ENCODE measurements around the gene FAM78A.
"Not testable (repeated sequence)": the region's sequence is repeated elsewhere in the genome, so short reads cannot be mapped to it uniquely, and the experiment has no call there.

The FAM78A gene

DNA sequence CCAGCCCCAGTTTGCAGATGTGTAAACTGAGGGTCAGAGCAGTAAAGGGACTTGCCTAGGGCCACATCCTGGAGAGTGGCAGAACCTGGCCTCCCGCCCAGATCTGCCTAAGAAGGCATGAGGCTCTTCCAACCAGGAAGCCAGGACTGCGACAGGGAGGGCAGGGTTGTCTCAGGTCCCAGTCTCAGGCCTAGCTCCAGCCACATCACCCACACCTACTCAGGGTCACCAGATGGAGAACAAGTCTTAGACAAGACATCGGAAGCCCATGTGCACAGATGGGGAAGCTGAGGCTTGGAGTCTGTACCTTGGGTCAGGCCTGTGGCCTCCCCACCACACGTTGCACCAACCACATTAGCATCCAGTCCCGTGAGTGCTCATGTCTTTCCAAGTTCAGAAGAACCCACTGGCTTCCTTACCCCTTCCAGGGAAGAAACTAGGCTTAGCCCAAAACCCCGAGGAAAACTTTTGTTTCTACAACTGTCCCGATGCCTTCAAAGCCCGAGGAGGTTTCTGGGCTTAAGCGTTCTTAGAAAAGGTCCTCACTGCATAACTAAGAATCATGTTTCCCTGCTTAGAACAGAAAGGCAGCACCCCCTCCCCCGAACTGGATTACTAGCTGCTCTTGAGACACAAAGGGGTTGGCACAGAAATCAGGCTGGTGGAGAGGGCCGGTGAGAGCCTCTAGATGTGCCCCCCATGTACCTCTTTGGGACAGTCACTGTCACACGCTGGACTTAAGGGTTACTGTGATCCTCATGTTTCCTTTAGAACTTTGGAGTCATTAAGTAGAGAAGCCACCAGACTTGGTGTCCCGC, 2.2 kb downstream of the FAM78A start:
- H3K36me3 ChIP-seq (ENCODE audit: insufficient read depth, low read length): no peaks in the 10 kb centered on the region
- peaks cover 5% of the 10 kb centered on the region for H3K4me1 ChIP-seq (ENCODE audit: insufficient read depth, low read length)
- no peak overlapping the region for H2AFZ ChIP-seq (ENCODE audit: low read depth, low read length)
- no peaks in the 10 kb centered on the region for H3K9me3 ChIP-seq (ENCODE audit: low read length)
- H3K27me3 ChIP-seq (ENCODE audit: insufficient read depth, low read length): peaks cover 19% of the 10 kb centered on the region
- H3K4me3 ChIP-seq (ENCODE audit: low read length): no peak overlapping the region

DNA sequence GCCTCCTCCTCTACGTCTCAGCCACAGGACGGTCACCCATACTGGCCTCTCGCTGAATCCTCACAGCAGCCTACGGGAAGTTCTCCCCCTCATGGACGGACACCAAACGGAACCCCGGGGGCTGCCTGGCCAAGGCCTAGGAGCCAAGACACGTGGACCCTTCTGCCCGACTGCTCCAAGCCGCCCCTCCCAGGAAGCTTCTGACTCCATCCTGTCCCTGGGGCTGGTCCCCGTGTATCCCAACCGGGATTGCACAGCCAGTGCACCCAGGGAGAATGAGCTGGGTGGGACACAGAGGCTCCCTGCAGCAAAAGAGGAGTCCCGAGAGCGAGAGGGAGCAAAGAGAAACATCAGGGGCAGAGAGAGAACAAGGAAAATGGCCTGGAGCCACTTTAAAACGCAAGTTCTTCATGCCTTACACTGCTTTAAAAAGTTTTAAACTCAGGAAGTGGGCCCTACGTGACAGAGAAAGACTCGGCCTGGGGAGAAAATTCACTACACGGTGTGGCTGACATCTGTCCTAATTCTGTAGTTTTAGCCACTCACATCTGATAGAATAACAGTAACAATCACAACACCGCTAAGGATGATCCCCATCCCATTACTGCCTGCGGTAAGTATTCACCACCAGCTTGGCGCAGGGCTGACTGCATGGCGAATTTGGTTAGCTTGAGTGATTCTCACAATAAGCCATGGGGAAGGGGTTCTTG, 3.0 kb downstream of the FAM78A start:
- Histone ChIP-seq H3K4me1 (ENCODE audit: insufficient read depth, low read length) (peaks cover 5% of the 10 kb centered on the region), H2AFZ (ENCODE audit: low read depth, low read length) (no peak overlapping the region), H3K4me3 (ENCODE audit: low read length) (no peak overlapping the region), H3K27me3 (ENCODE audit: insufficient read depth, low read length) (peaks cover 17% of the 10 kb centered on the region), H3K9me3 (ENCODE audit: low read length) (no peaks in the 10 kb centered on the region), H3K36me3 (ENCODE audit: insufficient read depth, low read length) (no peaks in the 10 kb centered on the region)

DNA sequence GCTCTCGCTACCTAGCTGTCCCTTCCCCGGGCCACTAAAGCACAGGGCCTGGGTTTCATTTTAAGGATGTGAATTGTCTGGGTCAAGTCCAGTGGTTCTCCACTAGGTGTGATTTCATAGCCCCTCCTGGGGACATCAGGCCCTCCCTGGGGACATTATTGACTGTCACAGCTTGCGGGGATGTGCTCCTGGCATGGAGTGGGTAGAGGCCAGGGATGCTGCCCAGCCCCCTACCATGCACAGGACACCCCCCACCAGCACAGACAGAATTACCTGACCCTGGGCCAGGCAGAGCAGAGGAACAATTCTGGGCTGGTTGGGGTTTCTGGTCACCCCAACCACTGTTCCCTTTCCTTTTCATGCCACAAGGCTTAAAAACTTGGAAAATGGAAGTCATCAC, 4.1 kb downstream of the FAM78A start:
- Histone ChIP-seq H2AFZ (ENCODE audit: low read depth, low read length) (no peak overlapping the region), H3K27me3 (ENCODE audit: insufficient read depth, low read length) (peaks cover 17% of the 10 kb centered on the region), H3K36me3 (ENCODE audit: insufficient read depth, low read length) (no peaks in the 10 kb centered on the region), H3K9me3 (ENCODE audit: low read length) (no peaks in the 10 kb centered on the region), H3K4me3 (ENCODE audit: low read length) (no peak overlapping the region), H3K4me1 (ENCODE audit: insufficient read depth, low read length) (peaks cover 5% of the 10 kb centered on the region)

DNA sequence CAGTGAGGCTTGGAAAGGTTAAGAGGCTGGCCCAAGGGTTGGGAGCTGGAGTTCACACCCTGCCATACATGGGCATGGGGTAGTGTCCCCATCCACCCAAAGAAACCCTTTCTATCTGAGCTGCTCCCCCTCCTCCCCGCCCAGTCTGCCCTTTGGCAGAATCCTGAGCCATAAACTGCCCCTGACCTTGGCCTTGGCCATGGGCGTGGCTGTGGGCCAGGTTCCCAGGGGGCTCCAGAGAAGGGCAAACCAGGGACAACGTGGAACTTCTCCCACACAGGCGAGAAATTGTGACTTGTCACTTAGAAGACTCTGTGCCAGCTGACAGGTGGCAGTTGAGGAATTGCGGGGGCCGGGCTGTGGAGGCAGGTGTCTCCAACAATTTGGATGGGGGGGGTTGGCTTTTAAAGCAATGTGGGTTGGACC, 4.8 kb downstream of the FAM78A start:
- Histone ChIP-seq H2AFZ (ENCODE audit: low read depth, low read length) (no peak overlapping the region), H3K9me3 (ENCODE audit: low read length) (no peaks in the 10 kb centered on the region), H3K4me3 (ENCODE audit: low read length) (no peak overlapping the region), H3K27me3 (ENCODE audit: insufficient read depth, low read length) (peaks cover 17% of the 10 kb centered on the region), H3K4me1 (ENCODE audit: insufficient read depth, low read length) (peaks cover 5% of the 10 kb centered on the region), H3K36me3 (ENCODE audit: insufficient read depth, low read length) (no peaks in the 10 kb centered on the region)

DNA sequence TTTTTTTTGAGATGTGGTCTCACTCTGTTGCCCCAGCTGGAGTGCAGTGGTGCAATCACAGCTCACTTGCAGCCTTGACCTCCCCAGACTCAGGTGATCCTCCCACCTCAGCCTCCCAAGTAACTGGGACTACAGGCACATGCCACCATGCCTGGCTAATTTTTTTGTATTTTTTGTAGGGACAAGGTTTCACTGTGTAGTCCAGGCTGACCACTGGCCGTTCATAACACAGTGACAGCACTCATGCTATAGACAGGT, 5.4 kb downstream of the FAM78A start:
- H3K4me3 ChIP-seq (ENCODE audit: low read length); H2AFZ ChIP-seq (ENCODE audit: low read depth, low read length); H3K9me3 ChIP-seq (ENCODE audit: low read length); H3K36me3 ChIP-seq (ENCODE audit: insufficient read depth, low read length); H3K4me1 ChIP-seq (ENCODE audit: insufficient read depth, low read length): not testable (repeated sequence)
- peaks cover 13% of the 10 kb centered on the region for H3K27me3 ChIP-seq (ENCODE audit: insufficient read depth, low read length)

DNA sequence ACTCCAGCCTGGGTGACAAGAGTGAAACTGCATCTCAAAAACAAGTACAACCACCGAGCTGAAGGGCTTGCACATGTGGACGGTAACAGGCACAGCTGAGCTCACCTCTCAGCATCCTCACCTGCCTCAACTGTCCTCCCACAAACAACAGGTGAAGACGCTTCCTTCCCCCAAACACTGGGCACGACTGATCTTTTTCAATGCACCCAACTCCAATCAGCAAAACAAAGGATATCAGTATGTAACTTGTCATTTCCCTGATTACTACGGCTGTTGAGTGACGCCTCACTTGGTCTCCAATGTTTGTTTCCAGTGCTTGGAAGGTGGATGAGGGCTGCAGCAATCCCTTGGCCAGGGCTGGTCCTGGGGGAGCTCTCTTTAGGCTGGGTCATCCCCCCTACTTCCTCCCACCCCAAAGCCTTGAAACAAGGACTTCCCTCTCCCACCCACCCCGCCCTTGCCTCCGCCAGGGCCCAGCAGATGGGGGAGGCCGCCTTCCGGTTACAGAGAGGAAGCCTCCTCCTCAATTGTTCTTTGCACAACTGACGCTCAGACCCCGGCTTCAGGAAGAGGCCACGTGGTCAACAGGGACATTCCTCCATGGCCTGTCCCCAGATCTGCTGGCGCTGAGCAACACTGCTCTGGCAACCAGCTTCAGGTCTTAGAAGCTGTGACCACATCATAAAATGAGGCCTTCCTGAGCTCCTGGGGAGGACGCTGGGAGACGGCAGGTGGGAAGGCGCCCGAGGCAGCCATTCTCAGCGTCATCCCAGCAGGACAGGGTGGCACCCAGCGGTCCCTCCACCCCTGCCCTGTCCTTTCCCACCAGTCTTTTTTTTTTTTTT, 5.9 kb downstream of the FAM78A start:
- H3K4me3 ChIP-seq (ENCODE audit: low read length): no peak overlapping the region
- no peaks in the 10 kb centered on the region for H3K36me3 ChIP-seq (ENCODE audit: insufficient read depth, low read length)
- no peak overlapping the region for H2AFZ ChIP-seq (ENCODE audit: low read depth, low read length)
- H3K27me3 ChIP-seq (ENCODE audit: insufficient read depth, low read length): peaks cover 7% of the 10 kb centered on the region
- H3K9me3 ChIP-seq (ENCODE audit: low read length): no peaks in the 10 kb centered on the region
- H3K4me1 ChIP-seq (ENCODE audit: insufficient read depth, low read length): peaks cover 5% of the 10 kb centered on the region

DNA sequence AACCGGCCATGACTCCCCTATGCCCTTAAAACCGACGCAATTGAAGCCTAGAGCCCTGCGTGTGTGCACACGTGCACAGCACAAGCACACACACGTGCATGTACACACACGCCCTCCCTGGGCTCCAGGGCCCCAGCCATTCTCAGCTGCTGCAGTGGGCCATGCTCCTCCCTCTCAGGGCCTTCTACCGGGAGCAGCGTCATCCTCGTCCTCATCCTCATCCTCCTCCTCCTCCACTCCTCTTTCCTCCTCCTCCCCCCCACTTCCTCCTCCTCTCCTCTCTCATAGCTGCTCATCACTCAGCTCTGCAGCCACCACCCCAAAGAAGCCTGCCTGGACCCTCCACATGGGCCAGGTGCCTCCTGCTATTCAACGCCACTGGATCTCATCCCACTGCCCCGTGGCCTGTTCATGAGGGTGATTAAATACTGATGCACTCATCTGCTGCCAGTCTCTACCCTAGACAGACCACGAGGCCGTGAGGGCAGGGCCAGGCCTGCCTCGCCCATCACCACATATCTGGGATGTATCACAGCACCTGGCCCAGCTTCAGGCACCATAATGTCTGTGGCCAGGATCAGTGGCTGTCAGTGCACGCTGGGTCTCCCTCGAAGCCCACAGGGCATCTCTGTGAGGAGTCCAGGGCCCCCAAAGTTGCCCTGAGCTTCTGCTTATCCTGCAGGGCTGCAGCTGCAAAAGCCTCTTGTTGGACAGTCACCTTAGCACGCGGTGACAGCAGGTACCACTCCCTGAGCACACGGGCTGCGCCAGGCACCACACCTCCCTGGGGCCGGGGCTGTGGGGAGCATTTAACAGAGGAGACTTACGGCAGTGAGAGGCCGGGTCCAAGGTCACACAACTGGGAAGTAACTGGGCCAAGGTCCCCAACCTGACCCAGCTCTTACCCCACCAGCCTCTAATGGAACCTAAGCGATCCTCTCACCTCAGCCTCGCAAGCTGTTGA, 9.8 kb downstream of the FAM78A start:
- Histone ChIP-seq H3K27me3 (ENCODE audit: insufficient read depth, low read length) (no peaks in the 10 kb centered on the region), H3K4me1 (ENCODE audit: insufficient read depth, low read length) (peaks cover 3% of the 10 kb centered on the region), H2AFZ (ENCODE audit: low read depth, low read length) (no peak overlapping the region), H3K4me3 (ENCODE audit: low read length) (no peak overlapping the region), H3K36me3 (ENCODE audit: insufficient read depth, low read length) (no peaks in the 10 kb centered on the region), H3K9me3 (ENCODE audit: low read length) (no peaks in the 10 kb centered on the region)

DNA sequence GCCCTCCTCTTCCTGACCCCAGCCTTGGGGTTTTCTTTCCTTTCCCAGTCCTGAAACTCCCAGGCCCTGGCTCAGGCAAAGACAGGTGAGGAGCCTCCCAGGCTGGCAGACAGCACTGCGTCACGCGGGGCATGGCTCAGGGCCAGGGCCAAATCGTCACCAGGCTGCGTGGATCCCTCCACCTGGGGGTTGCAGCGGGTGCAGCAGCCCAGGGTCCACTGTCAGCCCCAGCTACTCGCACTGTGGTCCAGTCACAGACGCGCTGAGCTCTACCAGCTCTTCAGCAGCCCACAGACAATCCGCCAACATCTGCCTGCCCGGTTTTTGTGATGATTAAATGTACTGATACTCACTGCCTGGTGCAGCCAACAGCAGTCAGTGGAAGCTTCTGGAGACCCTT, 12.1 kb downstream of the FAM78A start:
- Histone ChIP-seq H3K36me3 (ENCODE audit: insufficient read depth, low read length) (no peaks in the 10 kb centered on the region), H3K4me3 (ENCODE audit: low read length) (no peak overlapping the region), H2AFZ (ENCODE audit: low read depth, low read length) (no peak overlapping the region), H3K9me3 (ENCODE audit: low read length) (no peaks in the 10 kb centered on the region), H3K4me1 (ENCODE audit: insufficient read depth, low read length) (no peaks in the 10 kb centered on the region), H3K27me3 (ENCODE audit: insufficient read depth, low read length) (no peaks in the 10 kb centered on the region)

DNA sequence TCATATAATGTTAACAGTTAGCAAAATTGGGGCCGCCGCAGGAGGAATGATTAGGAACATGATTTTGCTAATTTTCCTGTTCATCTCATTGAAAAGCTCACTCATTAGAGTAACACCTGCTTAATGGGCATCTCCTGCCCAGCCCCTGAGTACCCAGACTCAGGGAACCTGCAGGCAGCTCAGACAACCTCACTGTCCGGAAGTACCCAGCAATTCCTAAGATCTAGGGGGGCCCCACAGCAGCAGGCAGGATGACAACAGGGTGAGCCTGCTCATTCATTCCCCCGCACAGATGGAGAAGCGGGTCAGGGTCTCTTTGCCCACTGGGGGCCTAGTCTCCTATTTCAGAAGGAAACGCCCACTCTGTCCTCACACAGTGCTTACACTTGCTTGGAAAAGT, 12.6 kb downstream of the FAM78A start:
- no peak overlapping the region for H3K4me3 ChIP-seq (ENCODE audit: low read length)
- H3K4me1 ChIP-seq (ENCODE audit: insufficient read depth, low read length): no peaks in the 10 kb centered on the region
- H2AFZ ChIP-seq (ENCODE audit: low read depth, low read length): no peak overlapping the region
- H3K27me3 ChIP-seq (ENCODE audit: insufficient read depth, low read length): no peaks in the 10 kb centered on the region
- no peaks in the 10 kb centered on the region for H3K36me3 ChIP-seq (ENCODE audit: insufficient read depth, low read length)
- no peaks in the 10 kb centered on the region for H3K9me3 ChIP-seq (ENCODE audit: low read length)

DNA sequence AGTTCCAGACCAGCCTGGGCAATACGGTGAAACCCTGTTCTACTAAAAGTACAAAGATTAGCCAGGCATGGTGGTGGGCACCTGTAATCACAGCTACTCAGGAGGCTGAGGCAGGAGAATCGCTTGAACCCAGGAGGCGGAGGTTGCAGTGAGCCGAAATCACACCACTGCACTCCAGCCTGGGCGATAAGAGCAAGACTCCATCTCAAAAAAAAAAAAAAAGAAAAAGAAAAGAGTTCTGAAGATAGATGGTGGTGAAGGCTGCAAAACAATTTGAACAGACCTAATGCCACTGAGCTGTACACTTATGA, 13.3 kb downstream of the FAM78A start:
- not testable (repeated sequence) for H3K27me3 ChIP-seq (ENCODE audit: insufficient read depth, low read length); H3K4me1 ChIP-seq (ENCODE audit: insufficient read depth, low read length); H2AFZ ChIP-seq (ENCODE audit: low read depth, low read length); H3K36me3 ChIP-seq (ENCODE audit: insufficient read depth, low read length); H3K4me3 ChIP-seq (ENCODE audit: low read length); H3K9me3 ChIP-seq (ENCODE audit: low read length)

DNA sequence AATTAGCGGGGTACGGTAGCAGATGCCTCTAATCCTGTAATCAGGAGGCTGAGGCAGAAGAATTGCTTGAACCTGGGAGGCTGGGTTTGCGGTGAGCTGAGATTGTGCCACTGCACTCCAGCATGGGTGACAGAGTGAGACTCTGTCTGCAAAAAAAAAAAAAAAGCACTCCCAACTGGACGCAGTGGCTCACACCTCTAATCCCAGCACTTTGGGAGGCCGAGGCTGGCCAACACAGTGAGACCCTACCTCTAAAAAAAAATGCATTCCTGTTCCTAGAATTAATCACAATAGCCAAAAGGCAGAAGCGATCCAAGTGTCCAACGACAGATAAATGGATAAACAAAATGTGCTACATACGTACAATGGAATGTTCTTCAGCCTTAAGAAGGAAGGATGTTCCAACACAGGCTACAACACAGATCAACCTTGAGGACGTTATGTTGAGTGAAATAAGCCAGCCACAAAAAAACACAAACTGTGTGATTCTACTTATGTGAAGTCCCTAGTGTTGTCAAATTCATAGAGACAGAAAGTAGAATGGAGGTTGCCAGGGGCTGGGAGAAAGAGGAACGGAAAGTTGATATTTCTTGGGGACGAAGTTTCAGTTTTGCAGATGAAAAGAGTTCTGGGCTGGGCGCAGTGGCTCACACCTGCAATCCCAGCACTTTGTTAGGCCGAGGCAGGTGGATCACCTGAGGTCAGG, 13.8 kb downstream of the FAM78A start:
- H3K4me1 ChIP-seq (ENCODE audit: insufficient read depth, low read length): no peaks in the 10 kb centered on the region
- no peaks in the 10 kb centered on the region for H3K27me3 ChIP-seq (ENCODE audit: insufficient read depth, low read length)
- H3K36me3 ChIP-seq (ENCODE audit: insufficient read depth, low read length): no peaks in the 10 kb centered on the region
- H3K4me3 ChIP-seq (ENCODE audit: low read length): no peak overlapping the region
- no peak overlapping the region for H2AFZ ChIP-seq (ENCODE audit: low read depth, low read length)
- H3K9me3 ChIP-seq (ENCODE audit: low read length): no peaks in the 10 kb centered on the region

DNA sequence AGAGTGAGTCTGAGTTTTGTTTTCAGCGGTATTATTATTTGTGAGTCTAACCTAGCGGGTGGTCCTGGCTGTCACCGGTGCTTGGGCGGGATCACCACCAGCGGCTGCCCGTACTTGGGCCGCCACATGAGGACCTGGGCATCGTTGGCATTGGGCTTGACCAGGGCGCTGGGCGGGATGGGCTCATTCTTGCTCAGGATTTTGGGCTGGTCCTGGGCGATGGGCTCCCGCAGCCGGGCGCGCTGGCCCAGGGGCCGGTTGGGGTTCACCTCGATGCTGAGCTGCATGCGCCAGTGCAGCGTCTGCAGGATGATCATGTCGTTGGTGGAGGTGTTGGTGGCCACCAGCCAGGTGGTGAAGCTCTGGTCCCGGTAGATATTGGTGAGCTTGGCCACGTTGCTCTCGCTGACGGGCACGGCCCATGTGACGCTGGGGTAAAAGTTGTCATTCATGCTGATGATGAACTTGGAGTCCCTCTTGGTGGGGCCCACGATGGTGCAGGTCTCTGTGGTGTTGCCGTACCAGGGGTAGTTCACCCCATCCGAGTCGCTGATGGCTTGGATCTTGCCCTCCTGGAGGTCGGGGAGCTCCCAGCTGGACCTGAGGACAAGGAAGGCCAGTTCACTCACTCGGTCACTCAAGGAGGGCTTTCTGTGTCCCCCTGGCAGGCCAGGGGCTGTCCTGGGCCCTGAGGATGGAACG, 15.4 kb downstream of the FAM78A start:
- no peaks in the 10 kb centered on the region for H3K4me1 ChIP-seq (ENCODE audit: insufficient read depth, low read length)

More for the DNA sequence above, 15.4 kb downstream of the FAM78A start:
- Histone ChIP-seq H3K4me3 (ENCODE audit: low read length) (no peak overlapping the region), H2AFZ (ENCODE audit: low read depth, low read length) (no peak overlapping the region), H3K27me3 (ENCODE audit: insufficient read depth, low read length) (no peaks in the 10 kb centered on the region), H3K9me3 (ENCODE audit: low read length) (no peaks in the 10 kb centered on the region), H3K36me3 (ENCODE audit: insufficient read depth, low read length) (no peaks in the 10 kb centered on the region)
